Erythroblast (primary cell): ENCODE data around the gene HEXIM1.

Experiments
- GATA1 ChIP-seq: IDR thresholded peaks from 2 replicates; pipeline ENCODE4 v1.6.1; 2011; ENCODE audit warnings: low read depth, mild to moderate bottlenecking, control low read depth, low read length, moderate library complexity
- POLR2A ChIP-seq: IDR thresholded peaks from 2 replicates; pipeline ENCODE4 v1.6.1; 2011; ENCODE audit warnings: mild to moderate bottlenecking, low read length

DNA sequence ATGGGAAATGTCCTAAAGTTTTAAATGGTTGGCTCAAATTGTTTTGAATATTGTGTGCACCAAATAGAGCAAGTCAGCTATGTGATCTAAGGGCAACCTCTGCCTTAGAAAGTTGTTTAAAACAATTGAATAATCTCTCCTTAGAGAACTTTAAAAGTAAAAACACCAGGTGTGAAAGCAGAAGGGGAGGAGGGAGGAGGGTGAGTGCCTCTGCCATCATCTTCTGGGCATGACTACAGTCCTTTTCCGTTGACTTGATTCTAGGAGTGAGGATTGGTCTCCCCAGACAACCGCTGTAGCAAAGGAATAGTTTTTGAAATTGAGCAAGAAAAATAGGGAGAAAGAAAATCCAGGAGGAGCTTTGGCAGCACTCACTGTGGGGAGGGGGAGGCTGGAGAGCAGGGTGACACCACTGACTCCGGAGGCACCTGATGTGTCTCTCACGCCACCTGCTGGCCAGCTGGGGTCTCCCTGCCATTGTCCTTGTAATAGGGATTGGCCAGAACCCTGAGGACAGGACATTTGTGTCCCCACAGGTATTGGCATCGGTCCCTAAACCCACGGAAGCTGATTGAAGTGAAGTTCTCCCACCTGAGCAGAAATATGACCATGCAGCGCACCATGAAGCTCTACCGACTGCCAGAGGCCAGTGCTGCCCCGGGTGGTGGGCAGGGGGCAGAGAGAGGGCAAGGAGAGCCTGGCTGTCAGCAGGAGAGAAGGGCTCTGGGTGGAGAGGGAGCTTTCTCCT, 49.2 kb upstream of the HEXIM1 start:
- no peak for TF ChIP-seq POLR2A
- no peak for TF ChIP-seq GATA1
